GM19035 (cell line): ENCODE measurements around the gene MYCN.
"Not testable (repeated sequence)": the region's sequence is repeated elsewhere in the genome, so short reads cannot be mapped to it uniquely, and the experiment has no call there.

Experiments used
- ATAC-seq: cut with Tn5 transposase; IDR thresholded peaks from one replicate; pipeline ENCODE4 v1.9.1; 2021; ENCODE audit not compliant: unreplicated experiment

MYCN gene

GRCh38 chr2:15956751-15957736 lies 16.7 kb downstream of the MYCN start:
- ATAC-seq: no peak

DNA sequence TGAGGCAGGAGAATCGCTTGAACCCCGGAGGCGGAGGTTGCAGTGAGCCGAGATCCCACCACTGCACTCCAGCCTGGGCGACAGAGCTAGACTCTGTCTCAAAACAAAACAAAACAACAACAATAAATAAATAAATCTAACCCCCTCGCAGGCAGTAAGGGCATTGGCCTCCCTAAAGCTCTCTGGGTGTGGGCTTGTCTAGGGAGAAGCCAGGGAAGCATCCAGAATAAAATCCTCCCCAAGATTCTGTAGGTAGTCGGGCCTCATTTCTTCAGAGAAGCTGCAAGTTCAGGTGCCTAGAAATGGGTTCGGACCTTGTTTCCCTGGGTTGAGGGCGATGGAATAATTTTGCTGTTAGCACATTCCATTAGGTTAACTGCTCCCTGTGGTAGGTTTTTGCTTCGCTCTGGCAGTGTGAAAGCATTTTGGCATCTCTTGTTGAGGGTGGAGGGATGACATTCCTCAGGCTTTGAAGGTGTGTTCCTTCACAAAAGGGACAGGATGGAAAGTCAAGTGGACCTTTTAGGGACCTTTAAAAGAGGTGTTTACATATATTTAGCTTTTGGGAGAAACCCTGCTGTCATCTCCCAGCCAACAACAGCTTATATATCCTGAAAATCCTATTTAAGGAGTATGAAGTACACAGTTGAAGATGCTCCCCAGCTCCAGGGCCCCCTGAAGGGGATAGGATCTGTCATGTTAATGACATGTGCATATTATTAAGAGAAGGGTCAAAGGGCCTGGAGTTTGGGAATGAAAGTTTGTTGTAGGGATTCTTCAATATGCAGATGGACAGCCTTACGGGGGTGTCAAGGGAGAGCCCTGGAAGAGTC lies 17.7 kb downstream of the MYCN start:
- ATAC-seq: no peak

DNA sequence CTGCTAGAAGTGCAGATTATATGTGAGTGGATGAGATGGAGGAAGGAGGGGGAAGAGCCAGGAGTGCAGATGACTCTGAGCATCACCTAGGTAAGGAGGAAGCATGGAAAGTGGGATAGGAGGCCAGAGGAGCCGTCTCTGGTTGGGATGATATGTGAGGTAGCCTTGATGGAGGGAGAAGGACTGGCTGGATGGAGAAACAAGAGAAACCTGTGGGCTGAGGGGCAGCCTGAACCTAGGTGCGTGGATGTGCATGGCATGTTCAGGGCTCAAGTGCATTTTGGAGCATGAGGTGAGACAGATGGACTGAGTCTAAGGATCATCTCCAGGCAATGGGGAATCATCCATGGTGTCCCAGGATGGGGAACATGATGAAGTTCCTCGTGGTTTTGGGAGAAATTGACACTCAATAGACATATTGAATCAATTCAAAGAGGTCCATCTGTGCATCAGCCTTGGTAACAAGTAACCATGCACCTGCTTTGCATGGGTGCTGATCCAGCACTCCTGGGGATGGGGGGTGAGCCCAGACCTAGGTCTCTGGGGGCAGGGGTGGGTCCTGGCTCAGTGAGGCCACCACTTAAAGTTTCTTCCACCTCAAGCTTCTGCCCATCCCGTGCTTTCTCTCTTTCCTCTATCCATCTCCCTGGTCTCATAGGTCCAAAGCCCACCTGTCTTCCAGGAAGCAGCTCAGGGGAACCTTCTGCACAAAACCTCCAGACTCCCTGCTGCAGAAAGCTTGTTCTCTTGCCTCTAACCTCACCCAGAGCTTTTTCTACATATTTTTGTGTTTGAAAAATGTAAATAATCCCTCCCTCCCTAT lies 19.2 kb downstream of the MYCN start:
- ATAC-seq: no peak

- not testable (repeated sequence) for ATAC-seq
Measured at GRCh38 chr2:15960154-15960520, 19.8 kb downstream of the MYCN start.

- ATAC-seq: not testable (repeated sequence)
Measured at GRCh38 chr2:15963109-15963976, 23.0 kb downstream of the MYCN start.

DNA sequence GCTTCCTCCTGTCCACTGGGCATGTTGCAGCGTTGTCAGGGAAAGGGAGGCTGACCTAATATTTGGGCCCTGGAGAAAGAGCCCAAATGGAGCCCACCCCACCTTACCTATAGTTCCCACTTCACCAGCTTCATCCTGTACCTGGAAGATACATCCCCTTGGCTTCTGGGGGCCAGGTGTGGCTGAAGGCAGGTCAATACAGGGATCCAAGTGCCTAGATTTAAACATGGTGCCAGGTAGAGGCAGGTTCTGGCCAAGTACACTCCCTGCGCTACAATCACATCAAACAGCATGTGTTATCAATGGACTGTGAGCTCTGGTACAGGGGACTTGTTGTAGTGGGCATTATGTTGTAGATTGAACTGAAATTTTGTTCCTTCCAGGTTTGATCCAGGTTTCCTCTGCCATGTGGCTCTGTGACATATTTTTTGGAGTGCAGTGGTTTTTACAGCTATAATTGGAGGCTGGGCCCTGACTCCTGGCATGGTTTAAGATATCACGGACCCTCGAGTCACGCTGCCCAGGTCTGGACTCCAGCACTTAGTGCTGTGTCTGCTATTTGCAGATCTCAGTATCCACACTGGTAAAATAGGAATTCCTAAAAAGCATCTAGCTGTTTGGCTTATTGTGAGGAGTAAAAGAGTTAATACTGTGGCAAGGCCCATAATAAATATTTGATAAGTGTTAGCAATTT lies 23.8 kb downstream of the MYCN start:
- no peak for ATAC-seq

DNA sequence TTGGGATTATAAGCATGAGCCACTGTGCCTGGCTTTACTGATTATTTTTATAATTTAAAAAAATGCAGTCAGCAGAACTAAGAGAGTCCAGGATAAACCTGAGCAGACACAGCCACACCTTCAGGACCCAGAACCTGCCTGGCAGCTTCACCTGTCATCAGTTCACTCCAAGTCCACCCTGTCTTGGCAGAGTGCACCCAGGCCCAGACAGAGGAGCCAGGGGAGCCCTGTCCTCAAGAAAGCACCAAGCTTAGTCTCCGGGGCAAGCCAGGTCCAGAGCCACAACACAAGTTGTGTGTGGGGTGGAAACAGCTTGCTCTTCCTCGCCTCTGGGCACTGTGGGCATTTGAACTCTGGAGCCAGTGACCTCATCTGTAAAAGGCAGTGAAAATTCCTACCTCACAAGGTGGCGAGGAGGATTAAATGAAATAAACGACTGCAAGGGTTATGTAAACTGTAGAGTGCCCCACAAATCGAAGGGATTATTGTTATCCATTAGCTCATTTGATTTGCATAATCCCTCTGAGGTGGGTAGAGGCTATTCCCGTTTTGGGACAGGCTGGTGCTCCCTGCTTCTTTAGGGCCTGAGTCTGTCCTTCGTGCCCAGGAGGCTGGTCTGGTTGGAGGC lies 24.7 kb downstream of the MYCN start:
- no peak for ATAC-seq

DNA sequence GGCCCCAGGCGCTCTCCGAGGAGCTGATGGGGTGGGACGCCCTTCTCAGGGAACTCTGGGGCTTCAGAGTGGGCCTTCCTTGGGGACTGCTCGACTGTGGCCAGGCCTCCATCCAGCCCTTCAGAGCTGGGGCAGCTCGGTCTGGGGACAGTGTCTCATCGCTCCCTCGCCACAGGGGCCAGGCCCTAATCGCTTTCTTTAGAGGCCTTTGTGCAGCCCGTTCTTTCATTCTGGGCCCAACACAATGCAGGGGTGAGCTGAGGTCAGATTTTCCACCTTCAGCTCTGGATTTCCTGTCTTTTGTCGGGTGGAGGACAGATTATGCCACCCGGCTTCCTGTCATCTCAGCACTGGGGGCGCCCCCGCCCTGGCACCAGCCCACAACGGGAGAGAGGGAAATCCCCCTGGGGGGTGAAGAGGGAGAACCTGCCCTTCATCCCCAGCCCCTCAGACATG lies 25.2 kb downstream of the MYCN start:
- no peak for ATAC-seq

DNA sequence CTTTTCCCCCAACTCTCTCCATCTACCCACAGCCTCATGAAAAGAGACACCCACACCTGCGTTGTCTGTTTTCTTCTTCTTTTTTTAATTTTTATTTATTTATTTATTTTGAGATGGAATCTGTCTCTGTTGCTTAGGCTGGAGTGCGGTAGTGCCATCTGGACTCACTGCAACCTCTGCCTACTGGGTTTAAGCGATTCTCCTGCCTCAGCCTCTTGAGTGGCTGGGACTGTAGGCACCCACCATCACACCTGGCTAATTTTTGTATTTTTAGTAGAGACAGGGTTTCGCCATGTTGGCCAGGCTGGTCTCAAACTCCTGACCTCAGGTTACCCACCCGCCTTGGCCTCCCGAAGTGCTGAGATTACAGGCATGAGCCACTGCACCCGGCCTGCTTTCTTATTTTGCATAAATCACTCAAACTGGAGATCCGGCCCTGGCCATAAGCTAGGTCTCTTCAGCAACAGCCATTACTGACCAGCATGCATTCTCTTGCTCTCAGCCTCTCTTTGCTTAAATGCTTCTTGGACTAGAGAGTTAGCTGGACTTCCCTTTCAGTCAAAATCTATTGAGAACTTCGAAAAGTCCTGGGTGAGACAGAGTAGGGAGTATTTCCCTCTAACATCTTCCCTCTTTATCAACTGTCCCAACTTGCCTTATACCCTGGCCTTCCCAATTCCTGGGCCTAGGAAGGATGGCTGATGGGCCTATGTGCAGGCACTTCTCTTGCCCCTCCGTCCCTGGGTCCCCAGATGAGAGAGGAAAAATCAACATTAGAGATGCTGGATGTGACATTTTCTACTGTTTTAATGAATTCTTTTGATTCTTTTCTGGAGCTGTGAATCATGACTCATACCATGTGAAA lies 27.3 kb downstream of the MYCN start:
- no peak for ATAC-seq

DNA sequence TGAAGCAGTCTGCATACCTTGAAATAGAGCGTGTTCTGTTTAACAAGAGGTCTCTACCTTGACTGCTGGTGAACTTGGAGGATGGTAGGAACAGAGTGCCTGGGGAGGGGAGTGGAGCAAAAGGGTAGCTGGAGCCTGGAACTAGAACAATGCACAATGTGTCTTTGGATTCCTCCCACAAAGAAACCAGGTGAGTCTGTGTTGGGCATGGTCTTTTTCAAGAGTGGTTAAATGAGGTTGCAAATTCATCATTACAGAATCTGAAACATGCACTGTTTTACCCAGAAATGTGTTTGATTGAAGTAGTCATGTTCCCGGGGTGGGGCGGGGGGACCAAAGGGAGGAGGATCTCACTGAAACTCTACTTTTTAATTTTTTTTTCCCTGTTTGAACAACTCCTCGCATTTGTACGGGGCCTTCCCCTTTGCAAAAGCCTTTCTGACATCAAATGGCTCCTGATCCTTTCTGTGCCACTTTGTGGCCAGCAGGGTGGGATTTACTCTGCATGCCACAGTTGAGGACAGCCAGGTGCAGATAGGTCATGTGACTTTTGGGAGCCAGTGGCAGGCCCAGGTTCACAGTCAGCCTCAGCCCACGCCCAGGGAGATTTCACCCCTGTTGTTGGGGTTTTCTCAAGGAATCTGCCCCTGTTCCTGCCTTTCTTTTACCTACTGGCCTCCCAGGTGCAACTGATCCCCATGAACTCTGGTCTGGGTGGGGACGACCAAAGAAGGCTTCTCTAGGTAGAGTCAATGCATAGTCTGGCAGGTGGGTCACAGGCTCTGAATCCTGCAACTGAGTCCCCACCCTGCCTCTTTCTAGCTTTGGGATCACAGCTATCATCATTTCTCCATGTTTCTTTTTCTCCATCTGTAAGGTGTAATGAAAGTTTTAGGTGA lies 28.2 kb downstream of the MYCN start:
- no peak for ATAC-seq

DNA sequence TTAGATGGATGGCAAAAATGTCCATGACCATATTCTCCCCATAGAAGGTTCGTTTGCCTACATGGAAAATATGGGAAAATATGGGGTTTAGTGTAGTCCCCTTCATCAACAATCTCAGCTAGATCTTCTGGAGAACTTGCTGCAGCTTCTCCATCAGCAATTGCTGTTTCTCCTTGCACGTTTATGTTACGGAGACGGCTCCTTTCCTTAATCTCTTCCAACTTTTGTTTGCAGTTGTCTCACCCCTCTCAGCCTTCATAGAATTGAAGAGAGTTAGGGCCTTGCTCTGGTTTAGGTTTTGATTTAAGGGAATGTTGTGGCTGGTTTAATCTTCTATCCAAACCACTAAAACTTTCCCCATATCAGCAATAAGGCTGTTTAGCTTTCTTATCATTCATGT lies 28.9 kb downstream of the MYCN start:
- no peak for ATAC-seq

GRCh38 chr2:15970701-15971100 lies 30.4 kb downstream of the MYCN start:
- no peak for ATAC-seq

GRCh38 chr2:15971351-15971750 lies 31.0 kb downstream of the MYCN start:
- ATAC-seq: no peak

- ATAC-seq: no peak
Measured at GRCh38 chr2:15971831-15972522, 31.6 kb downstream of the MYCN start.

DNA sequence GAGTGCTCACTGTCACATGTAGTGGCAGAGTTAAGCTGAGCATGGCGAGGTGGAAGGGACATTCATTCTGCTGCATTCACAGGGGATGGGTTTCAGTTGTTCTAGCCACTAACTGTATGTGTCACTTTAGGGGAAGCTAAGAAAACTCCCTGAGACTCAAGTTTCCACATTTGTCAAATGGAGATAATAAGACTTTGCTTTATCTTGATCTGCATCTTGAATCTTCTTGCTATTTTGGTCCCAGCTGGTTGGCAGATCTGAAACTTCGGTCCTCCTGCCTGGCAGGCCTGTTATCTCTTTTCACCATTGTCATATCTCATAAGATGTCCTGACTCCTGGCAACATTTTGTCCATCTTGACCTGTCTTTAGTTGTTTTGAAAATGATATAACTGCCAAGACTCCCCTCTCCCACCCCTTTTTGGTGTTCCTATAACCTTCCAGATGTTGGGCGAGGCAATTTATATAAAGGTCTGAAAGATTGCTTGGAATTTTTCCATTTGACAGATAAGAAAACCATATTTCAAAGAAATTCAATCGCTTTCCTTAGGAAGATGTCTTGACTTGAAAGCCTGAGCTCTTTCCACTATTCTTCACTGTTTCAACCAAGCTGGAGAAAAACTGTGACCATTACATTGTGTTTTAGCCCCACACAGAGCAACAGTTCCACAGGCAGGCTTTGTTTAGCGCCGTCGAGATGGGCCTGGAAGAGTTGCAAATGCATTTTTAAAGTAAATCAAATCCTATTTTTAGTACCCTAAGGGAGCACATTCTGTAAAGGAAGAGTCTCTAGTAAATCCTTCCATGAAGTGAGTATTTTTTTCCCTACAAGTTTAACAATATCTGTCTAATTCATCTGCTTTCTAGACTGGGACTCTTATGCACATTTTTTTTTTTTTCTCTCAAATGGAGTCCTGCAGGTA lies 33.4 kb downstream of the MYCN start:
- no peak for ATAC-seq
